DMS 273 treated with DMSO at 0.1 percent for 48 hours (cell line): Measurements from ENCODE around the gene ITGAV.

Experiments
- DNase-seq: peaks from one replicate; lab custom pipeline; 2025; lab: John Stamatoyannopoulos, UW

ITGAV gene

DNA sequence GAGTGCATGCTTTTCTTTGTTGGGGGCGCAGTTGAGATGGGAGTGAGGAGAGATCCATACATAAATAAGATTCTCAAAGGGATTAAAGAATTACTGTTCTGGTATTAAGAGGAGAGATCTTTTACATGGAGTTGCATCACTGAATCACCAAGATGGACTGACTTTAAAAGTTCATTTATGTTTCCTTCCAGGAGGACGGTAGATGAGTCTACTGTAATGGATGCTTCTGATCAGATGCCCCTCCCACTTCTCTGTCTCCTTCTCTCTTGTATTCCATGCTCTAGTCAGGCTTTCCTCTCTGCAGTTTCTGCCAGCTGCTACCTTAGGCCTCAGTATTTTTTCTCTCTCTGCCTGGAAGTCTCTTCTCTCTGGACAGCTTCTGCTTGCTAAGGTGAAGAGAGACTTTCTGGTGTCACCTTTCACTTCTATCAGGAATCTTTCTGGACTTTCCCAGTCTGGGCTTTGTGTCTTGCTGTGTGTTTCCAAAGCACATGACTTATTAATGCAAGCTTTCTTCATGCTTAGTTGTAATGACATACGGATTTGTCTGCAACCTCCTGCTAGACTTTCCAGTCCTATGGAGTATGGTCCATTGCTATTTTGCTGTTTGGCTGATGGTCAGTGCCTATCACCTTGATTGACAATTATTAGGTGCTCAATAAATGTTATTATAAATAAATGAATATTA, 127.6 kb downstream of the ITGAV start:
- DNase-seq, result peak; percentile 62

DNA sequence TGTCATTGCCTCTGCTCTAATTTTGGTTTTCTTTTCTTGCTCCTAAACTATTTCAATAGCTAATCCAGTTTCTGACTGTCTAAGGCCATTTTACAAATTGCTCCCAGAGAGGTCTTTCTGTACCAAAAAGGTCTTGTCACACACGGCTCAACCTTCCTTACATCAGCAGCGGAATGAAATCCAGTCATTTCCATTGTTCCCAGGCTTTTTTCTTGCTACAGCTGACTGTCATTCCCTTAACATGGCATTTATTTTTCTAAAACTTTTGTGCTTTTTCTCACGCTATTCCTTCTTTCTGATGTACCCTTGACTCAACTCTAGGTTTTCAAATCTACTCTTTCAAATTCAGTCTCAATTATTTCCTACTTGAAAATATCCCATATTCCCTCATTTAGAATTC, 128.3 kb downstream of the ITGAV start:
- no peak for DNase-seq

DNA sequence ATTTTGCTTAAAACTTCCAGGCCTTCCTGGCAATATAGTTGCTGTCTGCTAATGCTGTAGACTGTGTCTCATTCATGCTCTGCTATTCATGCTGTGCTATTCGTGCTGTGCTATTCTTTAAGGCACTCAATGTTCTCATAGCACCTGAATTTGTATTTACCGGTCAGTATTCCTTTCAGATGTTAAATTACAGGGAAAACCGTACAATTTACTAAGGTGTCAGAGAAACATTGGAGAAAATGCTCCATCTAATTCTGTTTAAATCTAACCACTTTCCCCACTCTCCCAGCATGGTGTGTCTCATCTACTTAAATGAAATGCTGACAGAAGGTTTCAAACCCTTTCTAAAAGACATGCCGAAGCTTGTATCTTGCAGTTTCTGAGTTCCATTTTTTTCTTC, 129.0 kb downstream of the ITGAV start:
- no peak for DNase-seq

DNA sequence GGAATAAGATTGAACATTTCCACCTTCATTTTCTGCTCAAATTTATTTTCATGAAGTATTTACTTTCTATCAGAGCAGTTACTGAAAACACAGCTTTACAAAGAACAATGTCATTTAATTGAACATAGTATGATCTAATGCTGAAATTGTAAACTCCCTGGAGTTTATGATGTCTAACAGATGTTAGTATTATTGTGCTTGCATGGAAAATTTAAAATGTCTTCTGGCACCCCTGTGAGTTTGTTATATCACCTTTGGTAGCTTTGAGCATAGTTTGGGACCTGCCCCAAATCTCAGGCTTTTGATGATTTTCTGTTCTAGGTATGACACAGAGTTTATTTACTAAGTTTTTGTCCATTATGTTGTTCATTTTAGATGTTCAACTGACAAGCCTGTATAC, 132.1 kb downstream of the ITGAV start:
- no peak for DNase-seq

DNA sequence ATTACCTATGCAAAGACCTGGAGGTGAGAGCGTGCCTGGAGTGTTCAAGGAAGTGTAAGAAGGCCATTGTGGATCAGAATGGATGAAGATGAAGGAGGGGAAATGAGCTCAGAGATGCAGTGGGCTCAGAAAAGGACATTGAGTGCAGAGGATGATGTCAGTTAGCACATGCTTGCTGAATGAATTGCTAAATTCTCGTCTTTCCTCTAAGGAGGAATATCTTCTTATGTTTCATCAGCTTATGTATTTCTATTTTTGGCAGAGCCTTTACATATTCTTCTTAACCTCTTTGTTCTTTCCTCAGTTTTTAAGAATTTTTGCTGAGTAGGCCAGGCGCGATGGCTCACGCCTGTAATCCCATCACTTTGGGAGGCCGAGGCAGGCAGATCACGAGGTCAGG, 134.9 kb downstream of the ITGAV start:
- no peak for DNase-seq

DNA sequence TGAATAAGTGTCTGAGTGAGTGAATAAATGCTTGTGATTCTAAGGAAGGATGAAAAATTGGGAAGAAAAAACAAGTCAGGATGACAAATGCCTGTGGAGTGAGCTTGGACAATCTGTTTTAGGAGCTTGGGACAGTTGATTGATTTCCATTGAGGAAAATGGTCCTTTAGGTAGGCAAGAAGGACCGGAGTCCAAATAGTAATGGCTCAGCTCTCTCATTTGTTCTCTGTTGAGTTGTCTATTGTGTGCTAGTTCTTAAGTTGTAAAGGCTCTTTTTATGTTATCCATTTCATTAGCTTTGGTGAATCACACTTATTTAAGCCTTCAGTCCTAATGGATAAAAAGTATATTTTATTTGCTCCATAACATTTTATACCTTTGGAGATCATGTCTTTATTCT, 135.9 kb downstream of the ITGAV start:
- DNase-seq, result no peak

DNA sequence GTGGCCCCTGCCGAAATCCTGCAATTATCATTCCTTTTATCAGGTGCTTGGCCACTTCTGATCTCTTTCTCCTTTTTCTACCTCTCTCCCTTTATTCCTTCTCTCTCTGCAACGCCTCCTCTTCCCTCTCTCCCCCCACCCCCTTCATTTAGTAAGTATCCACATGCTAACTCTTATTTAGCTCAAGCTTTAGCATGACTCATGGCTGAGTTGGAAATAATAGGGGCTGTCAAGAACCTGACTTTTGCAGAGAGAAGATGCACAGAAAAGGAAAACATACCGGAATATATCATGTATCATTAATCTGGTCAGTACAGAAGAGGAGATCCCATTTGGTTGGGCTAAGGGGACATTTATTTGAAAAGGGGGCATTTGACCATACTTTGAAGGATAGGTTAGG, 137.1 kb downstream of the ITGAV start:
- no peak for DNase-seq

DNA sequence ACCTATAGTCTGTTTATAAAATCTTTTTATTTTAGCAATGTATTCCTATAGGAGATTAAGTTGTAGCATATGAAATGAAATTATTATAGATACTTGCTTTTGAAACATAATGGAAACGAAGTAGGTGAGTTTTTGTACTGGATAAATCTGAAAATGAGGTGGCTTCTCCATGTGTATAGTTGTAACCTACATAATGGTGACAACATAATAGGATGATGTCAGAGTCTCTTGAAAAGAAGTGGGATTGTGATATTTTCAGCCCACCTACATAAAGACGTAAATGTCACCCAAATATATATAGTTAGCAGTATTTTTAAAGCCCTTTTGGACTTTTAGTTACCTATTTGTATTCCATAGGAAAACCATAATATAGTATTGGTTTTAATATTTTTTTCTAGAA, 138.8 kb downstream of the ITGAV start:
- DNase-seq, result no peak
